Measurements from ENCODE around the gene NR2E1. TPM values are rescaled to one million over a fixed set of nuclear protein-coding genes. Genes with fewer than 3 reads are reported as not detected.
A peak's percentile ranks its signal among the peaks of the same experiment; 100 is the strongest.

Gene NR2E1
- total RNA-seq, 1 experiment from 2014 or later = 0.22 TPM

DNA sequence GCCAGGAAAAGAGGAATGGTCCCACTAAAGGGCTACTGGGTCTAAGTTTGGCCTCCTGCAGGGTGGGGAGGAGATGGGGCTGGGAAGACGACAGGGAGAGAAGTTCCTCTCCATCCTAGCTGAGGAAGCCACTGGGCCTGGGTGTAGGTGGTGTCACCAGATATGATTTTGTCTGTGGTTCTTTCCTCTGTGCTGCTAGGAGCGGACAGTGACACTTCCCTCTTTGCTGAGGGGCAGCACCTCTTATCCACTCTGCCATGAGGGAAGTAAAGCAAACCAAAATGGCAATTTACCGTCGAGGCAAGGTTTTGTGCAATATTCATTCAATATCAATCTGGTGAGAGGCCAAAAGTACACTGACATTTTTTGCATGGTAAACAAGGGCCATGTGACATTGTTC, 33.0 kb upstream of the NR2E1 start:
- Histone ChIP-seq H3K36me3 (no peaks in the 10 kb centered on the region), H3K27ac (no peak overlapping the region), H3K9me3 (replicated peaks) (no peaks in the 10 kb centered on the region), H3K27me3 (no peaks in the 10 kb centered on the region), H3K4me1 (no peaks in the 10 kb centered on the region), H3K4me3 (no peak overlapping the region)
- no peak for DNase-seq

DNA sequence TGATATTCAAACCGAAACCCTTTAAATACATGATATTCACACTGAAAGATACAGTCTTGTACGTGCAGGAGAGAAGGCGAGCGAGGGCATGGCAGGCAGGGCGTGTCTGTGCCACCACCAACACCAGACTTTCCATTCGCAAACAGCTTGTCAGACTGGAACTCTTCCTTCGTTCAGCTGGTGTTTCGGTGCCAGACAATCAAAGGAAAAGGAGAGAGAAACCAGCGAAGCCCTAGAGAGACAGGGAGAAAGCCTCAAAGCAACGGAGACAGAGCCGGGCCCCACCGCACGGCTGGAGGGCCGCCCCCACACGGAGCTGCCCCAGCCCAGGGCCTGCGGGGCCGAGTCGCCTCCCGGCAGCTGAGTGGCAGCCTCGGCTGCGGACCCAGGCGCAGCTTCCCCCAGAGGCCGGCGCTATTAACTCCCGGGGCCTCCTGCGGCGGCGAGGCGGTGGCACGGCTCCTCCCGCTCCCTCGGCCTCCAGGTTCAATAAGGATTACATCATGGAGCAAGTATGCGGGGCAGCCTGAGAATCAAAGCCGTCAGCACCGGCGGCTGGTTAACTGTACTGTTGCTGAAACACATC, 32.1 kb upstream of the NR2E1 start:
- Histone ChIP-seq H3K36me3 (no peaks in the 10 kb centered on the region), H3K27ac (peak overlapping the region; percentile 35; the same call in 1 of the 2 replicates), H3K27me3 (no peaks in the 10 kb centered on the region), H3K4me1 (no peaks in the 10 kb centered on the region), H3K4me3 (peak overlapping the region; percentile 58), H3K9me3 (replicated peaks) (no peaks in the 10 kb centered on the region)
- DNase-seq = peak; percentile 89 to 90

DNA sequence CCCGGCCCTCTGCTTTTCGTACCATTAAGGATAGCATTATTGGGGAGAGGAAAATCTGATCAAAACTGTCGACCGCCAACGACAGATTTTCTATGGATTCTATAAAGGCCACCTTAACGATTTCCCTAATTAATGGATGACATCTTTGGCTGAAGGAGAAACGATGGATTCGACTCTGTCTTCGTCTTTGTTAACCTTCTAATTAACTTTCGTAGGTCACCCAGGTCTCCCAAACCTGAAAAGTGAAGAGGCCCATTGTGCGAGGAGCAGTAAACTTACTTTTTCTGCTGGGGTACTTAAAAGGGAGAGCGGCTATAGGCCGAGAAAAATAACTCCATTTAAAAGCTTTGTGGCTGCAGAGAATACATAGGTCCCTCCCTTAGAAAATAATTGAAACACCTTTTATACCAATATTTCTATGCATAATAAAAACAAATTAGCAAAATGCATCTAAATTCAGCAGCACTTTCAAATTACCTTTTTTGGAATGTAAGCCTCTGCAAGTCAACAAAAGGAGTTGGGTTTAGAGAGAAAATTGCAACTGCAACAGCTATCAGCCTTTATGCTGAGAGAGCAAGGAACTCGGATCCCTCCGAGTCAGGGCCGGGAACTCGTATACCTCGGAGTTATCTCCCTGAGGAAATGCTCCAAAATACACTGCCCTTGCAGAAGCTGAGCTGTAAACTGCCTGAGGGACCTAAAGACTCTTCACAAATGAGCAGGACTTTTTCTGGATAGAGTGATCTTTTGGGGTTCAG, 31.4 kb upstream of the NR2E1 start:
- Histone ChIP-seq H3K27ac (peak overlapping the region; percentile 38; the same call in 1 of the 2 replicates), H3K4me3 (peak overlapping the region; percentile 58)

DNA sequence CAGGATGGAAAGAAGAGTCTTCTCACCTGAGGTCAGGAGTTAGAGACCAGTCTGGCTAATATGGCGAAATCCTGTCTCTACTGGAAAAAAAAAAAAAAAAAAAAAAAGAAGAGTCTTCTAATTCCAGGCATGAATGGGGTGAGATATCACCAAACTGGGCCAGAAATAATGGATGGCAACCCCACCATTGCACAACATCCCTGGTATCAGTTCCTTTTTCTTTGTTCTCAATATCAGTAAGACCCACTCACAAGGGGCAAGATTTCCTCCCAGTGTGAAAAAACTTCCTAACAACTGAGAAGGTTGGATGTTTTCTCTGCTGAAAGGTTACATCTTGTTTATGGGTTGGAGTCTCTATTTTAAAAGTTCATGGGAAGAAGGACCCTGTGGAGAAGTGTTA, 23.6 kb upstream of the NR2E1 start:
- Histone ChIP-seq H3K9me3 (replicated peaks) (no peaks in the 10 kb centered on the region), H3K27me3 (no peaks in the 10 kb centered on the region), H3K36me3 (no peaks in the 10 kb centered on the region), H3K4me1 (no peaks in the 10 kb centered on the region), H3K4me3 (no peak overlapping the region), H3K27ac (no peak overlapping the region)
- no peak for DNase-seq

More for the DNA sequence above, 31.4 kb upstream of the NR2E1 start:
- no peaks in the 10 kb centered on the region for H3K36me3 ChIP-seq
- no peaks in the 10 kb centered on the region for H3K27me3 ChIP-seq
- peak; percentile 30 to 37 for DNase-seq
- H3K4me1 ChIP-seq = no peaks in the 10 kb centered on the region
- no peaks in the 10 kb centered on the region for H3K9me3 ChIP-seq (replicated peaks)

DNA sequence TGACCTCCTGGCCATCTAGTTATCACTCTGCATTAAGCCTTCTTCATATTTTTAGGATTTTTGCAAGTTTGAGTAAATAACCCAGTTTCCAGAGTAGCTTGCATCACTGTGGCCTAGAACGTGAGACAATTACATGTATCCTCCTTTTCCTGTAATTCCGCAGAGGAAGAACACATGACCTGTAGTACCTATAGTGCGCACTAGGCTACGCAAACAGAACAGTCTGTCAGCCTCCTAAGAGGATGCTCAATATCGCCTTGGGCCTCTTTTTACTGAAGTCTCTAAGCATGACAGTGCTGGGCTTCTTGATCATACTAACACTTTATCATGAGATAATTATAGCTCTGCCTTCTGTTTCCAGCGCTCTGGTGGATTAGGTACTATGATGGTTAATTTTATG, 20.2 kb upstream of the NR2E1 start:
- DNase-seq = no peak
- H3K4me1 ChIP-seq = no peaks in the 10 kb centered on the region
- H3K36me3 ChIP-seq = no peaks in the 10 kb centered on the region
- no peak overlapping the region for H3K27ac ChIP-seq
- no peaks in the 10 kb centered on the region for H3K27me3 ChIP-seq
- no peak overlapping the region for H3K4me3 ChIP-seq
- no peaks in the 10 kb centered on the region for H3K9me3 ChIP-seq (replicated peaks)

DNA sequence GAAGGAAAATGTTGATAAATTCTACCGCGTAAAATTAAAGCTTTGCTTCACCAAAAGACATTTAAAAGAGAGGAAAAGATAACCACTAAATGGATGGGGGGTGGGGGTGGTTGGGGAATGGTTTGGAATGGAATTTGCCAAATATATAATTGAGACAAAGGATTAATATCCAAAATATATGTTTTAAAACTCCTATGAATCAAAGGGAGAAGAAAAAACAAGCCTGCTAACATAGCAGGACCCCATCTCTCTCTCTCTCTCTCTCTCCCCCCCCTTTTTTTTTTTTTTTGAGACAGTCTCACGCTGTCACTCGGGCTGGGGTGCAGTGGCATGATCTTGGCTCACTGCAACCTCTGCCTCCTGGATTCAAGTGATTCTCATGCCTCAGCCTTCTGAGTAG, 13.4 kb upstream of the NR2E1 start:
- DNase-seq = no peak
- H3K4me1 ChIP-seq = peaks cover 13% of the 10 kb centered on the region
- no peak overlapping the region for H3K27ac ChIP-seq
- H3K36me3 ChIP-seq = no peaks in the 10 kb centered on the region
- no peaks in the 10 kb centered on the region for H3K9me3 ChIP-seq (replicated peaks)
- no peak overlapping the region for H3K4me3 ChIP-seq
- H3K27me3 ChIP-seq = no peaks in the 10 kb centered on the region

DNA sequence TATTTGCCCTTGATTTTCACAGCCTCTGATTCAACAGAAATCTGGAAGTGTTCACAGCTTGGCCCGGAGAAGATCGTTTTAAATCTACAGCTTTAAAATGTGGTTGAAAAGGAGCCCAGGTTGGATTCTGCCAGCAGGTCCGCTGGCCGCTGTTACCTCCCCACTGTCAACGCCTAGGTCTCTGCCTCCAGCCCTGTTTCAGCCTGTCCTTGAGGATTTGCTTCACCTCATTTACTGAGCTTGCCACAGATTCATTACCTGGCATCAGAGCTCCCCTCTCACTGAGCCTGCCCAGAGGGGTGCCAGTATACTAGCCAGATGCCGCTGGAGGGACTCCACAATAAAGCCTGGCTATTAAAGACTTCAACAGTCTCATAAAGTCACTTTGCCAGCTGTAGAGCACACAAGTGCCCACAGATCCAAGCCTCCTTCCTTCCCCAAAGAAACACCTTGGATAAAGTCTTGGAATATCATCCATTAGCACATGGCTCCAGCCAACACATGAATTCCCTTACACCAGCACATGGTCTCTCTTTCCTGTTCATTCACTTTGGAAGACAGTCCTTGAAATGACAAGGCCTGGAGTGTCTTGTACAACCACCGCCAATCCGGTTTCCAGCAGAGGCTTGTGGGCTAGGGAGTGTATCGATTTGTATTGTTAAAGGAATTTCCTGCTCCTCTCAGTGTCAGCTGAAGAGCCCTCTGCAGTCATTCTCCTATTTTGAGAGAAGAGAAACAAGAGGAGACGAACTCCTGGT, 9.5 kb upstream of the NR2E1 start:
- H3K4me1 ChIP-seq = peaks cover 13% of the 10 kb centered on the region
- no peaks in the 10 kb centered on the region for H3K27me3 ChIP-seq
- no peak overlapping the region for H3K27ac ChIP-seq
- H3K9me3 ChIP-seq (replicated peaks) = no peaks in the 10 kb centered on the region
- H3K36me3 ChIP-seq = no peaks in the 10 kb centered on the region
- DNase-seq = peak in 1 of 2 experiments; percentile 30
- no peak overlapping the region for H3K4me3 ChIP-seq

DNA sequence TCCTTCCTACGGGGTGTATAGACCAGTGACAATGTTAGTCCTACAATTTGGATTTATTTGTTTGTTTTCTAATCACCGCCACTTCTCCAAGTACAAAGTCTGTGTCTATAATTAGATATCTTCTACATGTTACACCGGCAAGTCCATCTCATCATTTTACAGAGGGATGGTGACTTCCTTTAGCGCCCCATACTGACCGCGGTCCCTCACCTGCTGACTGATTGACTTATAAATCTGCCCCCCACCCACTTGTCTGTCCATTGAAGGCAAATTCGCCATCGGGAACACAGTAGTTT, 8.9 kb upstream of the NR2E1 start:
- Histone ChIP-seq H3K4me3 (no peak overlapping the region), H3K36me3 (no peaks in the 10 kb centered on the region), H3K4me1 (peaks cover 13% of the 10 kb centered on the region), H3K9me3 (replicated peaks) (no peaks in the 10 kb centered on the region), H3K27ac (no peak overlapping the region), H3K27me3 (no peaks in the 10 kb centered on the region)
- DNase-seq = no peak

DNA sequence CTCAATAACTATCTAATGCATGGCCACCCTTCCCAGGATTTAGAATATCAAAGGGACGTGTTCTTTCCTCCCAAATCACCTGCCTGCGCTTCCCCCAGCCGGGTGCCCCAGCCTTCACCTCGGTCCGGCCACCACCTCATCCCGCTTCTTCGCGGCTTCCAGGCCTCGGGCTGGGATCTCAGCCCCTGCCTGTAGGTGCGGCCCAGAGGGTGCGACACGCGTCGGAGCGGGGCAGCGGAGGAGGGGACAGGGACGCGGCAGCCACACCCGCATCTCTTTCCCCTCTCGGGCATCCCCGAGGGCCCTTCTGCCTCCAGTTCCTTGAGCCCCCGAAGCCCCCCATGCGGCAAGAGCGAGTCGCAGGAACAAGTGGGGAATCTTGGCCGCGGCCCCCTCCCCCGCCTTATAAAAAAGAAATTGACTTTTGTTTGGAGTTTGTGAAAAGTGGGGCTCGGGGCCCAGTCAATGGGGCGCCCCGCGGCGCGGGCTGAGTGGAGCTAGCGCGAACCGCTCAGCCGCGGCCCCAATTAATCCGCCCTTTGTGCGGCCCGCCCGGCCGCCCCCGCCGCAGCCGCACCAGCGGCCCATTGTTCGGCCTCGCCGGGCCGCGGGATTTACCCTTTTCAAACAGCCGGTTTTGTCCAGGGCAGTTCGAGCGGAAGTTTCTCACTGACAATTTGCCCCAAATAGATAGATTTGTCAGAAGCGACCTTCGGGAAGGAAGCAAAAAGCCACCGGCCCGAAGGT, 8.4 kb upstream of the NR2E1 start:
- Histone ChIP-seq H3K36me3 (no peaks in the 10 kb centered on the region), H3K9me3 (replicated peaks) (no peaks in the 10 kb centered on the region), H3K4me1 (peaks cover 13% of the 10 kb centered on the region), H3K27me3 (no peaks in the 10 kb centered on the region), H3K4me3 (no peak overlapping the region), H3K27ac (no peak overlapping the region)
- DNase-seq = no peak

DNA sequence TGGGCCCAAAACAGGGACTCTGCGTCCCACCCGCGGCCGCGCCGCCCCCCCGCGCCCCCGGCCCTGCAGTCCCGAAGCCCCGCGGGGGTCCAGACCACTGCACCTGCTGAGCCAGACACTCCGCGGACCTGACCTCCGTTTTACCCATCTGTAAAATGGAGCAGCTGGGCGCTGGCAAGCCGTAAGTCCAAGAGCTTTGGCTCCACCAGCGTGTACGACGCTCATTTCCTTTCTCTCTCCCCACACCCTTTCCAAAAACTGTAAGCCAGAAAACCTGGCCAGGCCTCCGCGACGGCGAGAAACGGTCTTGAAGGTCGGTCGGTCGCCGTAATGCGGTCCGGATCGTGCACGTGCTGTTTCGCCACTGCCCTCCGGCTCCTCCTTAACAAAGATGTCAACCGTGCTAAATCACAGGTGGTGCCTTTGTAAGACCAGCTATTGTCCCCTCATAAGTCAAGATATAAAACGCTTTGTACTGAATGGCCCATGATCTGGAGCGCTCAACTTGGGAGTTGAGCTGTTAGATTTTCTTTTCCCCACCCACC, 7.8 kb upstream of the NR2E1 start:
- DNase-seq = no peak
- no peaks in the 10 kb centered on the region for H3K36me3 ChIP-seq
- peaks cover 13% of the 10 kb centered on the region for H3K4me1 ChIP-seq
- no peak overlapping the region for H3K4me3 ChIP-seq
- H3K9me3 ChIP-seq (replicated peaks) = no peaks in the 10 kb centered on the region
- H3K27ac ChIP-seq = no peak overlapping the region
- no peaks in the 10 kb centered on the region for H3K27me3 ChIP-seq

DNA sequence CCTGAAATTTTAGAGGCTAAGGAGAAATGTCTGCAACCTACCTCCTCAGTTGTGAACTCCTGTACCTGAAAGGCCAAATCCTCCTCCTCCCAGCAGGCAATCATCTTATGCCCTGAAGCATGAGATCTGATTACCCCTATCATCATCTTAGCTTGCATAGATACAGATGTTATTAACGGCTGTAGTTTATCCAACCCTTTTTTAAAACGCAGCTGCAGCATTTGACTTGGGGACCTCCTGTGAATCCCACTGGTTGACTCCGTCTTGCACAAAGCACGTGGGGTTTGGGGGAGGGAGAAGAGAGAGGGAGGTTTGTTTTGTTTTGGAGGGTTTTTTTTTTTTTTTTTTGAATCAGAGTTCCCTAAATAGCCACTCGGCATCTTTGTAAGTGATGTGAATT, 5.8 kb upstream of the NR2E1 start:
- Histone ChIP-seq H3K27me3 (no peaks in the 10 kb centered on the region), H3K27ac (no peak overlapping the region), H3K4me1 (peaks cover 13% of the 10 kb centered on the region), H3K9me3 (replicated peaks) (no peaks in the 10 kb centered on the region), H3K4me3 (no peak overlapping the region), H3K36me3 (no peaks in the 10 kb centered on the region)
- no peak for DNase-seq

DNA sequence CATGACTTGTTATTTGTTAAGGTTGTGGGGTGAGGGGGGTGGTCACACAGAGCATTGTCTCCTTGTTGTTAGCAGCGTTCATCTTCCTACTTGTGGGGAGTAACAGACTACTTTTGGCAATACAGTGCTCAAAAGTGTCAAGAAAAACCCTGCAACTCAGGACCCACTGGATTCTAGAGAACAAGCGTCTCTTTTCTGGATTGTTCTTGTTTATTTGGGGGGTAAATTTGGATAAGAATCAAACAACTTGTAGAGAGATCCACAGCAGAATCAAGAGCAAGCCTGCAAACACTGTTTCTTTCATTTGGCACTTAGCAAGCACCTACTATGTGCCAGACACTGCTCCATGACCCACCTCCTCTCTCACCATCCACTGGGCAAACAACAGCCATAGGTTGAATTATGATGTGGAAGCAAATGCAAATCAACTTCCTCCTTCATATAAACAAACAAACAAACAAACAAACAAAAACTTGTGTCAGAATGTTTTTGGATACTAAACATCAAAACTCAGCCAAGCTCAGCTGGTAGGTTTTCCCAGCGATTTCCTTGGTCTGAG, 4.0 kb upstream of the NR2E1 start:
- no peak for DNase-seq
- H3K9me3 ChIP-seq (replicated peaks) = no peaks in the 10 kb centered on the region
- H3K4me3 ChIP-seq = no peak overlapping the region
- H3K36me3 ChIP-seq = no peaks in the 10 kb centered on the region
- no peaks in the 10 kb centered on the region for H3K27me3 ChIP-seq
- H3K27ac ChIP-seq = no peak overlapping the region
- H3K4me1 ChIP-seq = no peaks in the 10 kb centered on the region; the same call in 1 of the 2 replicates

DNA sequence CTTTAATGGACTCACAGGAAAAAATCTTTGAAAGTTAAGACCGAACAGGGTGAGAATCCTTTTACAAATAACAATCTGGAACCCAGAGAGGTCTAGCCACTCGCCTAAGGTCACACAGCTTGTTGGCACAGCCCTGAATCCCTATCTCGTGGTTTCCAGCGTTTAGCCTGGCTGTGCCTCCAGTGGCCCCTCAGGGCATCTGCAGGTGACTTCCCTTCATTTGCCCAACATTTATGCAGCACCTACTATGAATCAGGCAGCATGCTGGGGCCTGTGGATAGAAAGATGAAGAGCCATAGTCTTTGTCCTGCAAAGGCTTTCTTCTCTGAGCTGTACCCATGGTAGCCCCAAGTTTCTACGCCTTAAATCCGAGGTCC, 2.6 kb upstream of the NR2E1 start:
- no peak for DNase-seq
- H3K9me3 ChIP-seq (replicated peaks) = no peaks in the 10 kb centered on the region

DNA sequence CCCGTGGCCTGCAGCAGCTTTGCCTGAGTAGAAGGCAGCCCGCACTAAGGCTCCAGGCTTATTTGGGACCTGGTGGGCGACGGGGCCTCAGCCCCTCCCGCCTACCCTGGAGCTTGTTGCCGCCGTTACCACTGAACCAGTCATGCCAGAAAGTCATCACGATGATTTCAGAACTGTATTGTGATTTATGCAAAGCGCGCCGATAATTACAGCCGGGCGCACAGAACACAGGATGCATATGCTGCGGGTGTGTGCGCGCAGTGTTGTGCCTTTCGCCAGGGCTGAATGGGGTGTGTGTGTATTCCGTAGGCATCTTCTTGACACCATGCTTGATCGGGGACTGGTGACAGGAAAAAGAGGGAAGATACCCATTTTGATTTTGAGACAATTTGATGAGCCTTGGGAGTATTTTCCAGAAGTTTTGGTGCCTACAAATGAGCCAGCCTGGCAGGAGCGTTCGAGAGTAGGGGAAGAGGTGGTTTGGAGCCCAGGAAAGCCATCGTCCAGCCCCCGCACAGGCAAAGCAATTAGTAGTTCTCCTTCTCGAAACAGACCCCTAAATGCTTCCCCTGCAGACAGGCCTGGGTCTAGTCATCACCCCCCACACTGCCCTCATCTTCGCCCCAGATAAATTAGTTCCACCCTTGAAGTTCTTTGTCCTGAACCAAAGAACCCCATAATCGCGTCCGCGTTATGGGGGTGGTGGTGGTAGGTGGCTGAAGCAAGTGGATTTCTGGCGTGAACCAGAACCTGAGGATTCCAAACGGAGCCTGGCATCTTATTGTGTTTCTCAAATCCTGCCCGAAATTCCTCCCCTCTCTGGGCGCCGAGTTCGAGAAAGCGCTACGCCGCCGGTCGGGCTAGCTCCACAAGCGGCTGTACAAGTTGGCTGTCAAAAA, 1.9 kb upstream of the NR2E1 start:
- Histone ChIP-seq H3K9me3 (replicated peaks) (no peaks in the 10 kb centered on the region), H3K4me1 (no peaks in the 10 kb centered on the region), H3K36me3 (no peaks in the 10 kb centered on the region), H3K27me3 (no peaks in the 10 kb centered on the region), H3K4me3 (no peak overlapping the region), H3K27ac (no peak overlapping the region)
- DNase-seq = no peak

More for the DNA sequence above, 2.6 kb upstream of the NR2E1 start:
- H3K27me3 ChIP-seq = no peaks in the 10 kb centered on the region
- no peaks in the 10 kb centered on the region for H3K36me3 ChIP-seq
- no peak overlapping the region for H3K27ac ChIP-seq
- no peaks in the 10 kb centered on the region for H3K4me1 ChIP-seq
- no peak overlapping the region for H3K4me3 ChIP-seq

Data from SJCRH30 (cell line).